Adrenal gland (tissue), 5 donors: Measurements from ENCODE around the gene ROCK2.

Experiments used
- CTCF ChIP-seq, 6 experiments: fragments of 450-650 bp in 4 of 6; fragments of 200-600 bp in 2 of 6; sonication (generic) in 1 of 6; IDR thresholded peaks; 1 replicate in 5 of 6; 2 replicates in 1 of 6; pipeline versions ENCODE4 v1.5.1 to v1.8.0; 2016 to 2021; ENCODE audit warnings: antibody characterized with exemption in 6 of 6, mild to moderate bottlenecking in 2 of 6, moderate library complexity in 1 of 6
- POLR2A ChIP-seq, 2 donors: fragments of 450-650 bp; IDR thresholded peaks; one replicate each; pipeline ENCODE4 v1.6.1; 2017; ENCODE audit warnings: antibody characterized with exemption in 2 of 2, mild to moderate bottlenecking in 2 of 2, moderate library complexity in 1 of 2
- donor health status: DM: no; HTN: no; CAD: no.

DNA sequence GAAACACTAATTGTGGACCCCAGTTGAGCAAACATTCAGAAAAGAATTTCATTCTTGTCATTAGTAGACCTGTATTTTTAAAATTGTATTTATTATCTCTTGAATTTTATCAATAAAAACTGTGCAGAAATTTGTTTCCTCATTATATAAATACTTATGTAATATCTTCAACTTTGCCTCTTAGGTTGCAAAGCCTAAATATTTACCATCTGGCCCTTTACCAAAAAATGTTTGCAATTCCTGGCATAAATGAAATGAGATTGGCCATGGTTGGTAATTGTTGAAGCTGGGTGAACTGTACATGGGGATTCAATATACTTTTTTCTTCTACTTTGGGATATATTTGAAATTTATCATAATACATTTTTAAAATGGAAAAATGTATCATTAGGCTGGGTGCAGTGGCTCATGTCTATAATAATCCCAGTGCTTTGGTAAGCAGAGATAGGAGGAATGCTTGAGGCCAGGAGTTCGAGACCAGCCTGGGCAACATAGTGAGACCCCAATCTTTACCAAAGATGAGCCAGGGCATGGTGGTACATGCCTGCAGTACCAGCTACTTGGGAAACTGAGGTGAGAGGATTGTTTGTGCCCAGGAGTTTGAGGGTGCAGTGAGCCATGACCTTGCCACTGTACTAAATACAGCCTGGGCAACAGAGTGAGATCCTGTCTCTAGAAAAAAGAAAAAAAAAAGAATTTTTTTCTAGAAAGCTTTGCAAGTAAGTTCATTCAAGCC lies 100.2 kb downstream of the ROCK2 start:
- TF ChIP-seq CTCF (IDR thresholded peaks at IDR 0.05) (no peak), POLR2A (IDR thresholded peaks at IDR 0.05) (no peak)
